Ovary (tissue), 3 donors: ENCODE results near the gene POTEB3.
"Not testable (repeated sequence)": the region's sequence is repeated elsewhere in the genome, so short reads cannot be mapped to it uniquely, and the experiment has no call there.

Experiments used
- POLR2A ChIP-seq: fragments of 450-650 bp; IDR thresholded peaks from one replicate; pipeline ENCODE4 v1.6.1; 2017; ENCODE audit warnings: antibody characterized with exemption, mild to moderate bottlenecking, moderate library complexity
- TF ChIP-seq, protein P1 (sequence below), 3 donors: fragments of 450-650 bp in 2 of 3; fragments of 200-600 bp in 1 of 3; IDR thresholded peaks; one replicate each; pipeline versions ENCODE4 v1.5.1 to v1.8.0; 2016 to 2022; ENCODE audit warnings: antibody characterized with exemption in 3 of 3, mild to moderate bottlenecking in 1 of 3
- donor health status: DM: no; HTN: no; CAD: no.

GRCh38 chr15:21397186-21397585, 43.1 kb downstream of the POTEB3 start:
- TF ChIP-seq, protein P1, sequence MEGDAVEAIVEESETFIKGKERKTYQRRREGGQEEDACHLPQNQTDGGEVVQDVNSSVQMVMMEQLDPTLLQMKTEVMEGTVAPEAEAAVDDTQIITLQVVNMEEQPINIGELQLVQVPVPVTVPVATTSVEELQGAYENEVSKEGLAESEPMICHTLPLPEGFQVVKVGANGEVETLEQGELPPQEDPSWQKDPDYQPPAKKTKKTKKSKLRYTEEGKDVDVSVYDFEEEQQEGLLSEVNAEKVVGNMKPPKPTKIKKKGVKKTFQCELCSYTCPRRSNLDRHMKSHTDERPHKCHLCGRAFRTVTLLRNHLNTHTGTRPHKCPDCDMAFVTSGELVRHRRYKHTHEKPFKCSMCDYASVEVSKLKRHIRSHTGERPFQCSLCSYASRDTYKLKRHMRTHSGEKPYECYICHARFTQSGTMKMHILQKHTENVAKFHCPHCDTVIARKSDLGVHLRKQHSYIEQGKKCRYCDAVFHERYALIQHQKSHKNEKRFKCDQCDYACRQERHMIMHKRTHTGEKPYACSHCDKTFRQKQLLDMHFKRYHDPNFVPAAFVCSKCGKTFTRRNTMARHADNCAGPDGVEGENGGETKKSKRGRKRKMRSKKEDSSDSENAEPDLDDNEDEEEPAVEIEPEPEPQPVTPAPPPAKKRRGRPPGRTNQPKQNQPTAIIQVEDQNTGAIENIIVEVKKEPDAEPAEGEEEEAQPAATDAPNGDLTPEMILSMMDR (IDR thresholded peaks at IDR 0.05), result not testable (repeated sequence)
- not testable (repeated sequence) for TF ChIP-seq POLR2A
